GM18502 (cell line): ENCODE measurements around the gene TMEM229B.

ENCODE experiments used
- ATAC-seq: cut with Tn5 transposase; IDR thresholded peaks from one replicate; pipeline ENCODE4 v1.9.1; 2021; ENCODE audit warnings: mild to moderate bottlenecking; ENCODE audit not compliant: unreplicated experiment, poor library complexity

The TMEM229B gene

GRCh38 chr14:67515386-67516079, 27.0 kb upstream of the TMEM229B start:
- peak; percentile 68 for ATAC-seq

- peak; percentile 65 for ATAC-seq
Measured at GRCh38 chr14:67514650-67515385, 26.3 kb upstream of the TMEM229B start.

- no peak for ATAC-seq
Measured at GRCh38 chr14:67514203-67514607, 25.7 kb upstream of the TMEM229B start.

- no peak for ATAC-seq
Measured at GRCh38 chr14:67513631-67514108, 25.1 kb upstream of the TMEM229B start.

GRCh38 chr14:67512463-67513310, 24.2 kb upstream of the TMEM229B start:
- no peak for ATAC-seq

GRCh38 chr14:67510836-67511235, 22.3 kb upstream of the TMEM229B start:
- no peak for ATAC-seq

GRCh38 chr14:67510121-67510520, 21.6 kb upstream of the TMEM229B start:
- ATAC-seq = no peak

GRCh38 chr14:67508956-67509355, 20.4 kb upstream of the TMEM229B start:
- no peak for ATAC-seq

- ATAC-seq = no peak
Measured at GRCh38 chr14:67505254-67505653, 16.7 kb upstream of the TMEM229B start.

GRCh38 chr14:67503331-67503730, 14.8 kb upstream of the TMEM229B start:
- ATAC-seq = no peak

- no peak for ATAC-seq
Measured at GRCh38 chr14:67502867-67503266, 14.3 kb upstream of the TMEM229B start.

GRCh38 chr14:67501670-67502069, 13.1 kb upstream of the TMEM229B start:
- no peak for ATAC-seq

GRCh38 chr14:67500981-67501380, 12.5 kb upstream of the TMEM229B start:
- ATAC-seq = no peak

GRCh38 chr14:67497716-67498115, 9.2 kb upstream of the TMEM229B start:
- ATAC-seq = no peak

- no peak for ATAC-seq
Measured at GRCh38 chr14:67497216-67497615, 8.7 kb upstream of the TMEM229B start.

- ATAC-seq = no peak
Measured at GRCh38 chr14:67495827-67496226, 7.3 kb upstream of the TMEM229B start.

- peak; percentile 55 for ATAC-seq
Measured at GRCh38 chr14:67493092-67493717, 4.7 kb upstream of the TMEM229B start.

GRCh38 chr14:67492538-67492937, 4.0 kb upstream of the TMEM229B start:
- ATAC-seq = no peak

GRCh38 chr14:67491741-67492507, 3.4 kb upstream of the TMEM229B start:
- no peak for ATAC-seq

- no peak for ATAC-seq
Measured at GRCh38 chr14:67491285-67491684, 2.8 kb upstream of the TMEM229B start.
